Neutrophil (primary cell): ENCODE results near the gene FILIP1.

Source experiments
- H3K27ac ChIP-seq: fragments of 200-600 bp; sonication (generic); 2 replicates; pipeline ENCODE4 v1.5.1; 2016; ENCODE audit warnings: mild to moderate bottlenecking, moderate library complexity
- H3K27me3 ChIP-seq: fragments of 200-600 bp; sonication (generic); 2 replicates; pipeline ENCODE4 v1.6.0; 2016; ENCODE audit warnings: mild to moderate bottlenecking
- H3K36me3 ChIP-seq: fragments of 200-600 bp; sonication (generic); 2 replicates; pipeline ENCODE4 v1.5.1; 2017
- H3K4me1 ChIP-seq, 2 experiments: fragments of 200-600 bp in 1 of 2; sonication (generic) in 1 of 2; 1 replicate in 1 of 2; 2 replicates in 1 of 2; pipeline versions ENCODE4 v1.5.1 to v1.6.1; 2013 to 2016; ENCODE audit warnings: low read depth in 1 of 2, low read length in 1 of 2, mild to moderate bottlenecking in 1 of 2, moderate library complexity in 1 of 2; ENCODE audit not compliant: control insufficient read depth in 1 of 2, insufficient read depth in 1 of 2
- H3K4me3 ChIP-seq, 2 experiments: fragments of 200-600 bp in 1 of 2; sonication (generic) in 1 of 2; 1 replicate in 1 of 2; 2 replicates in 1 of 2; pipeline ENCODE4 v1.5.1; 2013 to 2016; ENCODE audit warnings: low read depth in 1 of 2, low read length in 1 of 2, mild to moderate bottlenecking in 1 of 2, moderate library complexity in 1 of 2
- H3K9me3 ChIP-seq: fragments of 200-600 bp; sonication (generic); 2 replicates; pipeline ENCODE4 v1.5.1; 2016
- TF ChIP-seq, protein P1 (sequence below): fragments of 200-600 bp; sonication (generic); IDR thresholded peaks from 2 replicates; pipeline ENCODE4 v1.5.1; 2016; ENCODE audit warnings: antibody characterized with exemption

The FILIP1 gene

DNA sequence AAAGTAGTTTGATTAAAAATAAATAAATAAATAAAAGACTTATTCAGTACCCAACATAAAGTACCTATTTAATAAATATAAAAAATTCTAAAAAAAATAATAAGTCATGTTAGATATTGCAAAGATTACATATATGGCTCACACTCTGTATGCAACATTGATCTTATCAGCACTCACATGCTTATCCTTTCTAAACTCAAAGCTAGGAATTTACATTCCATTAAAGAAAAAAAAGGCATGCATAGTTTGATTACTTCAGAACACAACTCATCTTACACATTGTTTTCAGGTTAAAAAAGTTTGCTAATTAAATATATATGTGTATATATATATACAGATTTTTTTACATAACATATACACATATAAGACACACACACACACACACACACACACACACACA, 96.4 kb downstream of the FILIP1 start:
- H3K9me3 ChIP-seq = no peaks in the 10 kb centered on the region
- no peaks in the 10 kb centered on the region for H3K36me3 ChIP-seq
- no peaks in the 10 kb centered on the region for H3K27me3 ChIP-seq
- H3K27ac ChIP-seq = no peak overlapping the region
- no peak overlapping the region for H3K4me3 ChIP-seq
- TF ChIP-seq, protein P1, sequence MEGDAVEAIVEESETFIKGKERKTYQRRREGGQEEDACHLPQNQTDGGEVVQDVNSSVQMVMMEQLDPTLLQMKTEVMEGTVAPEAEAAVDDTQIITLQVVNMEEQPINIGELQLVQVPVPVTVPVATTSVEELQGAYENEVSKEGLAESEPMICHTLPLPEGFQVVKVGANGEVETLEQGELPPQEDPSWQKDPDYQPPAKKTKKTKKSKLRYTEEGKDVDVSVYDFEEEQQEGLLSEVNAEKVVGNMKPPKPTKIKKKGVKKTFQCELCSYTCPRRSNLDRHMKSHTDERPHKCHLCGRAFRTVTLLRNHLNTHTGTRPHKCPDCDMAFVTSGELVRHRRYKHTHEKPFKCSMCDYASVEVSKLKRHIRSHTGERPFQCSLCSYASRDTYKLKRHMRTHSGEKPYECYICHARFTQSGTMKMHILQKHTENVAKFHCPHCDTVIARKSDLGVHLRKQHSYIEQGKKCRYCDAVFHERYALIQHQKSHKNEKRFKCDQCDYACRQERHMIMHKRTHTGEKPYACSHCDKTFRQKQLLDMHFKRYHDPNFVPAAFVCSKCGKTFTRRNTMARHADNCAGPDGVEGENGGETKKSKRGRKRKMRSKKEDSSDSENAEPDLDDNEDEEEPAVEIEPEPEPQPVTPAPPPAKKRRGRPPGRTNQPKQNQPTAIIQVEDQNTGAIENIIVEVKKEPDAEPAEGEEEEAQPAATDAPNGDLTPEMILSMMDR = no peak
- no peaks in the 10 kb centered on the region for H3K4me1 ChIP-seq

DNA sequence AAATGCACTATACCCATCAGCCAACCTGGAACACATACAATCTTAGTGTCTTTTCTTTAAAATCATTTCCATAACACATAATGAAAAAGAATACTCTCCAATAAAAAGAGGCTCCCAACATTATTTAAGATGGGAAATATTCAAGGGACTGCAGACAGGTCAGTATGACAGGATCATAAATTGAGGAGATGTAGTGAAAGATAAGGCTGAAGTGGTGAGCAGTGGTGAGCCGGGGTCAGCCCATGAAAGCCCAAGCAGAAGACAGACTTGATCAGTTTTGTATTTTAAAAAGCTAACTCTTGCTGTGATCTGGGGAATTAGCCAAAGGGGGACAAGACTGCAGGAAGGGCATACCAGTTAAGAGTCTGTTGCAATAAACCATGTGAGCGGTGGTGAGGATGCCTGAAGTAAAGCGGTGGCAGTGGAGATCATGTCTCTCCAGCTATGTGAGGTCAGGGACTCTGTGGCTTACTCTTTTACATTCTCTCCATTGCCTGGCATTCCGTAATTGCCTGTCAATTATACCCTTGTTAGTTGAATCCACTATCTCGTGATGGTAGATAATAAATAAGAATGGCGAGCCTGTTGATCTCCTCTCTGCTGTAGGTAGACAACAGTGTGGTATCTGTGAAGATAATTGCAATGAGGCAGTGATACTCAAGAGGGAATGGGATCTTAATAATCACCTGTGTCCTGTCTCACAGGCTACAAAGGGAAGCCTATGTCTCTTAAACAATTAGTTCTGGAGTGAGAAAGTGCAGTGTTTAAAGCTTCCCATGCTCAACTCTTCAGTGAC, 97.4 kb downstream of the FILIP1 start:
- no peaks in the 10 kb centered on the region for H3K4me1 ChIP-seq
- no peak overlapping the region for H3K27ac ChIP-seq
- no peak overlapping the region for H3K4me3 ChIP-seq
- H3K36me3 ChIP-seq = no peaks in the 10 kb centered on the region
- no peaks in the 10 kb centered on the region for H3K9me3 ChIP-seq
- no peaks in the 10 kb centered on the region for H3K27me3 ChIP-seq
- TF ChIP-seq, protein P1 = no peak

DNA sequence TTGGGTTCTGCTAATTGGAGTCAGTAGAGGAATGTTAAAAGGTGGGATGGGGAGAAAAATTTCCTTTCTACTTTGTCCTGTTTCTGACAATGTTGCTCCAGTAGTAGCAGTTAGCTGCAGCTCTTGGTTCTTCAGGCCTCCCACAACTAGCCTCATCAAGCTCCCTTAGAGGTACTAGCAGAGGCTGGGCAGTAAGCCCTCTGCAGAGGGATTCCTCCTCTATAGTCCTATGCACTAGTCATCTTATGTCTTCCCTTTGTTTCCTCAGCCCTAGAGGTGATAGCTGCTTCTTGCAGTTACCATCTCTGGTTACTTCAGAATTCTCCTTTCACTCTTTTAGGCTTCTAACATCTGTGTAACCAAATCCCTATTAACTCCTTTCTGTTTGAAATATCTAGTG, 99.8 kb downstream of the FILIP1 start:
- Histone ChIP-seq H3K4me3 (no peak overlapping the region), H3K9me3 (no peaks in the 10 kb centered on the region), H3K4me1 (no peaks in the 10 kb centered on the region), H3K36me3 (no peaks in the 10 kb centered on the region), H3K27me3 (no peaks in the 10 kb centered on the region), H3K27ac (no peak overlapping the region)
- TF ChIP-seq, protein P1 = no peak

DNA sequence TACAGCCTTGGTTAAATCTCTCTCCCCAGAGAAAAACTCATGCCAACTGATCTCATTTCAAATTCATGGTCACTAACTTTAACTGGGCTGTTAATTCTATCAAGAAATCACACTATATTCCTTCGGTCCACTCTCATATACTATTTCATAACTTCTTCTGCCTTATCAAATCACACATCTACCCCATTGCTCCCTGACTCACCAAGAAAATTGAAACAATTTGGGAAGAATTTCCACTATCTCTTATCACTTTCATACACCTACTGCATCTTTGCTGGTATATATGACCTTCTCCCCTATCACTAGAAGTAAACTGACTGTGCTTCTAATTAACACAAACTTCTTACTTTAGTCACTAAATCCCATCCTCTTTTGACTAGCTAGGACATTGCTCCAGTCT, 102.3 kb downstream of the FILIP1 start:
- H3K36me3 ChIP-seq = no peaks in the 10 kb centered on the region
- no peaks in the 10 kb centered on the region for H3K4me1 ChIP-seq
- TF ChIP-seq, protein P1 = no peak
- no peak overlapping the region for H3K27ac ChIP-seq
- H3K4me3 ChIP-seq = no peak overlapping the region
- no peaks in the 10 kb centered on the region for H3K27me3 ChIP-seq
- no peaks in the 10 kb centered on the region for H3K9me3 ChIP-seq

DNA sequence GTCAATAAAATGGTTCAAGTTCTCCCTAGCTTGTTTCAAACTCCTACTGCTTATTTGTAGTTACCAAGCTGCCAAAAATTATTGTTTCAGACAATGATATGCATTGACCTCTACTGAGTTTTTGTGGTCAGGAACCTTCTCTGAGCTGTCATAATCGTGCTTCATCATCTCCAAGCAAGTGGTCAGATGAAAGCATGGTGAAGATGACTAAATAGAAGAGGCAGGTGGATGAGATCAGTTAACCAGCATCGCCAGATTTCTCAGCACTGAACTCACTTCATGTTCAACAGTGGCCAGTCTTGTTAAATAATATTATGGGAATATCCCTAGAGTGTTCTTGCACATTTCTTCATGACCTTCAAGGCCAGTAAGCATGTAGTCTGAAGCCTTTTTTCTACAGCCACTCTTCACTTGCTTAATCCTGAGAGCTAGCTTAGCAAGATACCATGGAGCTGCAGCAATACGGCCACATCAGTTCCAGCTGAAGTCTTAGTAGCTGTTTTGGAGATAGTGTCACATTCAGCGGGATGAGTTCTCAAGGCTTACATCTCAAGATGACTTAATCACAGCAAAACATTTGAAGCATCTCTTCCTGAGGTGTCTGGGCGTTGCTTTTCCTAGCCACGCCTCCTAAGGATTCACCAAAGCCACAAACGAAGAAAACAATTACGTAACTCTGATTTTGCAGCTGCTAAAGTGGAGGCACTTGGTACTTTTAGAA, 107.4 kb downstream of the FILIP1 start:
- H3K9me3 ChIP-seq = no peaks in the 10 kb centered on the region
- no peaks in the 10 kb centered on the region for H3K27me3 ChIP-seq
- H3K4me1 ChIP-seq = no peaks in the 10 kb centered on the region
- TF ChIP-seq, protein P1 = no peak
- no peak overlapping the region for H3K4me3 ChIP-seq
- H3K27ac ChIP-seq = no peak overlapping the region
- H3K36me3 ChIP-seq = no peaks in the 10 kb centered on the region
